ENCODE measurements around the gene MYCN. TPM values are rescaled to one million over a fixed set of nuclear protein-coding genes. Genes with fewer than 3 reads are reported as not detected.

Gene MYCN
- polyA plus RNA-seq, 1 of the 3 experiments (the other 2 are of a cell fraction), result 0.03 TPM

- 55% methylated on average over 3 of the region's 3 CpGs for WGBS (ENCODE audit: low lambda C conversion rate)
- Histone ChIP-seq H3K4me1 (ENCODE audit: control insufficient read depth in 1 of 2, insufficient read depth in 2 of 2, low read depth in 1 of 2, low read length in 1 of 2) (no peaks in the 10 kb centered on the region), H3K4me2 (no peak overlapping the region), H3K27me3 (ENCODE audit: insufficient read depth) (no peaks in the 10 kb centered on the region), H3K79me2 (ENCODE audit: insufficient read depth) (no peaks in the 10 kb centered on the region), H3K36me3 (replicated peaks in 1 of 2; ENCODE audit: control insufficient read depth in 1 of 2, insufficient read depth in 2 of 2, low read length in 1 of 2) (no peaks in the 10 kb centered on the region), H3K4me3 (ENCODE audit: low read depth in 2 of 2, low read length in 1 of 2) (no peak overlapping the region), H3K9me3 (no peaks in the 10 kb centered on the region; the same call in 1 of the 2 replicates), H4K20me1 (ENCODE audit: insufficient read depth) (no peaks in the 10 kb centered on the region), H3K9ac (no peak overlapping the region), H3K27ac (ENCODE audit: low read depth in 2 of 2, low read length in 1 of 2) (no peak overlapping the region), H2AFZ (ENCODE audit: low read depth) (no peak overlapping the region), H3K9me2 (no peaks in the 10 kb centered on the region), H3F3A (replicated peaks; ENCODE audit: insufficient read depth) (no peaks in the 10 kb centered on the region)
- ChIA-PET CTCF (interaction anchor here (0.9 to 1.9 kb wide), 4 partner anchors 9 to 33 kb away, joined by 3 to 6 read pairs (median 4); no protein-coding TSS in a partner anchor), POLR2A (no interaction called here)
- no peak for DNase-seq
- no peak for TF ChIP-seq EZH2phosphoT487 (IDR thresholded peaks at IDR 0.05; ENCODE audit: borderline replicate concordance, low read depth)
- TF ChIP-seq YY1 (IDR thresholded peaks at IDR 0.05; ENCODE audit: low read depth), result no peak
- TF ChIP-seq MAX (IDR thresholded peaks at IDR 0.05; ENCODE audit: low read depth), result no peak
- no peak for TF ChIP-seq TAF1 (IDR thresholded peaks at IDR 0.05; ENCODE audit: borderline replicate concordance, low read depth, low read length)
- TF ChIP-seq MEF2A (IDR thresholded peaks at IDR 0.05; ENCODE audit: borderline replicate concordance, low read depth), result no peak
- no peak for TF ChIP-seq EP300 (IDR thresholded peaks at IDR 0.05; ENCODE audit: borderline replicate concordance in 1 of 2, low read depth in 1 of 2, low read length in 1 of 2)
- no peak for TF ChIP-seq IRF3 (IDR thresholded peaks at IDR 0.05; ENCODE audit: low read depth, low read length)
- no peak for TF ChIP-seq NRF1 (IDR thresholded peaks at IDR 0.05; ENCODE audit: low read depth, low read length)
- TF ChIP-seq MXI1 (IDR thresholded peaks at IDR 0.05; ENCODE audit: low read depth, low read length), result no peak
- TF ChIP-seq RFX5 (IDR thresholded peaks at IDR 0.05; ENCODE audit: low read length), result no peak
- no peak for TF ChIP-seq REST (IDR thresholded peaks at IDR 0.05; ENCODE audit: low read depth, low read length)
- TF ChIP-seq POLR2AphosphoS5 (IDR thresholded peaks at IDR 0.05; ENCODE audit: low read depth, low read length), result no peak
- no peak for TF ChIP-seq SIN3A (IDR thresholded peaks at IDR 0.05; ENCODE audit: borderline replicate concordance, low read depth, low read length)
- TF ChIP-seq USF1 (IDR thresholded peaks at IDR 0.05; ENCODE audit: borderline replicate concordance, low read depth), result no peak
Measured at GRCh38 chr2:15975261-15975600, 34.9 kb downstream of the MYCN start.
